Muscle layer of duodenum (tissue), 2 donors: ENCODE measurements around the gene MYBPH.

Experiments used
- H3K27ac ChIP-seq: one replicate; pipeline ENCODE4 v1.7.0; 2013; ENCODE audit warnings: mild to moderate bottlenecking, low read length
- H3K27me3 ChIP-seq: one replicate; pipeline ENCODE4 v1.7.0; 2013; ENCODE audit warnings: low read depth, mild to moderate bottlenecking, control low read depth, low read length
- H3K36me3 ChIP-seq, 2 donors: one replicate each; pipeline ENCODE4 v1.7.0; 2013; ENCODE audit warnings: low read length in 2 of 2, control low read depth in 1 of 2, mild to moderate bottlenecking in 1 of 2; ENCODE audit not compliant: insufficient read depth in 2 of 2, control insufficient read depth in 1 of 2
- H3K4me1 ChIP-seq, 2 donors: one replicate each; pipeline ENCODE4 v1.7.0; 2013; ENCODE audit warnings: low read length in 2 of 2, mild to moderate bottlenecking in 2 of 2, control low read depth in 1 of 2, moderate library complexity in 1 of 2; ENCODE audit not compliant: insufficient read depth in 2 of 2, control insufficient read depth in 1 of 2
- H3K4me3 ChIP-seq, 2 donors: one replicate each; pipeline ENCODE4 v1.7.0; 2013; ENCODE audit warnings: low read length in 2 of 2, low read depth in 1 of 2, mild to moderate bottlenecking in 1 of 2
- H3K9me3 ChIP-seq, 2 donors: one replicate each; pipeline ENCODE4 v1.7.0; 2013; ENCODE audit warnings: low read length in 2 of 2, control low read depth in 1 of 2, mild to moderate bottlenecking in 1 of 2; ENCODE audit not compliant: control insufficient read depth in 1 of 2
- donor health status: healthy.

The MYBPH gene

DNA sequence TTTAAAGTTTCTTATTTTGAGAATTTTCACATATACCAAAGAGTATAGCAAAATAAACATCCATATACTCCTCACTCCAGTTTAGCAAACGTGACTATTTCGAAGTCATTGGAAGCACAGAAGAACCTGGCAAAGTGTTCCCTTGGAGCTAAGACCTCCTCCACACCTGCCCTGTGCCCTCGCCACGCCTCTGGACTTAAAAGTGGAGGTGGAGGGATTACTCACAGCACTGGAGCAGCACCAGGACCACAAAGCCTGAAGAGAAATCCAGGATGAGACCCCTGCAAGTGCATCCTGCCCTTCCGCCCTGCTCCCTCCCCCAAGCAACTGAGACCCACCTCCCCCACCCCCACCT is 10.4 kb upstream of the MYBPH start:
- Histone ChIP-seq H3K27ac (no peak overlapping the region), H3K27me3 (no peaks in the 10 kb centered on the region), H3K9me3 (no peaks in the 10 kb centered on the region), H3K36me3 (no peaks in the 10 kb centered on the region), H3K4me1 (peaks cover 0 to 10% of the 10 kb centered on the region in 2 donors), H3K4me3 (no peak overlapping the region)

DNA sequence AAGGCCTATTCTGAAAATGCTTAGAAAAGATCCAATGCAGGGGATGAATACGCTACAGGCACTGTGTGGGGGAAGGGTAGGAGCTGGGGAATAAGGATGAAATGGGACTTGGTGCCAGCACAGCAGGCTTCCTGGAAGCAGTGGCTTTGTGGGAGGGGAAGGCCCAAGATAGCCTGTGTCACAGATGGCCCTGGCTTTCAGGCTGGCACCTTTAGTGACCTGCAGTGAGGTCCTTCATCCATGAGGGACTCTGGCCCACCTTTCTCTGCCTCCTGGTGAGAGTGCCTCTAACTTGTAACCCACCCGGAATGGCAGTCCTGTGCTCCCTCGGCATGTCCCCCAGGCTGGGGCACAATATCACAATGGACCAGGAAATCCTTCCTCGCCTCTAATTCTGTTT is 10.0 kb upstream of the MYBPH start:
- H3K4me1 ChIP-seq = peaks cover 0 to 10% of the 10 kb centered on the region in 2 donors
- no peak overlapping the region for H3K4me3 ChIP-seq
- H3K36me3 ChIP-seq = no peaks in the 10 kb centered on the region
- no peaks in the 10 kb centered on the region for H3K27me3 ChIP-seq
- H3K9me3 ChIP-seq = no peaks in the 10 kb centered on the region
- H3K27ac ChIP-seq = no peak overlapping the region

GRCh38 chr1:203185061-203185461 is 9.4 kb upstream of the MYBPH start:
- Histone ChIP-seq H3K27me3 (no peaks in the 10 kb centered on the region), H3K4me3 (no peak overlapping the region)

GRCh38 chr1:203184467-203184866 is 8.8 kb upstream of the MYBPH start:
- Histone ChIP-seq H3K4me3 (no peak overlapping the region), H3K36me3 (no peaks in the 10 kb centered on the region), H3K9me3 (no peaks in the 10 kb centered on the region), H3K4me1 (peaks cover 0 to 10% of the 10 kb centered on the region in 2 donors), H3K27me3 (no peaks in the 10 kb centered on the region), H3K27ac (no peak overlapping the region)

More at GRCh38 chr1:203185061-203185461, 9.4 kb upstream of the MYBPH start:
- Histone ChIP-seq H3K9me3 (no peaks in the 10 kb centered on the region), H3K36me3 (no peaks in the 10 kb centered on the region), H3K4me1 (peaks cover 0 to 10% of the 10 kb centered on the region in 2 donors), H3K27ac (no peak overlapping the region)

GRCh38 chr1:203183828-203184227 is 8.2 kb upstream of the MYBPH start:
- no peak overlapping the region for H3K4me3 ChIP-seq
- H3K9me3 ChIP-seq = no peaks in the 10 kb centered on the region
- no peak overlapping the region for H3K27ac ChIP-seq
- no peaks in the 10 kb centered on the region for H3K27me3 ChIP-seq
- H3K36me3 ChIP-seq = no peaks in the 10 kb centered on the region
- peaks cover 0 to 10% of the 10 kb centered on the region in 2 donors for H3K4me1 ChIP-seq

DNA sequence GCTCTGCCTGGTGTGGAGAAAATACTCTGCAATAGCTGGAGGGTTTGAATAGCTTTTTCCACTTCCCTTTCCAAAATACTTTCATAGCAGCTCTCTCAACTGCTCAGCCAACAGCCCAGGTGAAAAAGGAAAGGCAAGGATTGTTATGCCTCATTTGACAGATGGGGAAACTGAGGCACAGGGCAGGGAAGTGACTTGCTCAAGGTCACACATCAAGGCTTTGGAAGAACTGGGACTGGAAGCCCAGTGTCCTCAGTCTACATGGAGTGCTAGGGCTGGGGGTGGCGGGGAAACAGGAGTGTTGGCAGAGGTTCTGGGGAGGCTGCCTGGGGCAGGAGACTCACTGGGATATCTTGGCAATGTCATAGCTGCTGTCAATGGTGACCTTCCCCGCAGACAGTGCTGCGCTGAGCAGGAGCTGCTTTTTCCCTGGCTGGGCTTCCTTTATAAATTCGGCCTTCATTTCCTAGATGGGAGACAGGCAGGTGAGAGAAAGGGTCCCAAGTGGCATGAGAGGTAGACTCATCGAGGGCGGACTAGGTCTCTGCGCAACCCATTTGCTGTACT is 6.8 kb upstream of the MYBPH start:
- Histone ChIP-seq H3K9me3 (no peaks in the 10 kb centered on the region), H3K27me3 (no peaks in the 10 kb centered on the region), H3K27ac (no peak overlapping the region), H3K4me3 (no peak overlapping the region), H3K4me1 (peaks cover 0 to 9% of the 10 kb centered on the region in 2 donors), H3K36me3 (no peaks in the 10 kb centered on the region)

DNA sequence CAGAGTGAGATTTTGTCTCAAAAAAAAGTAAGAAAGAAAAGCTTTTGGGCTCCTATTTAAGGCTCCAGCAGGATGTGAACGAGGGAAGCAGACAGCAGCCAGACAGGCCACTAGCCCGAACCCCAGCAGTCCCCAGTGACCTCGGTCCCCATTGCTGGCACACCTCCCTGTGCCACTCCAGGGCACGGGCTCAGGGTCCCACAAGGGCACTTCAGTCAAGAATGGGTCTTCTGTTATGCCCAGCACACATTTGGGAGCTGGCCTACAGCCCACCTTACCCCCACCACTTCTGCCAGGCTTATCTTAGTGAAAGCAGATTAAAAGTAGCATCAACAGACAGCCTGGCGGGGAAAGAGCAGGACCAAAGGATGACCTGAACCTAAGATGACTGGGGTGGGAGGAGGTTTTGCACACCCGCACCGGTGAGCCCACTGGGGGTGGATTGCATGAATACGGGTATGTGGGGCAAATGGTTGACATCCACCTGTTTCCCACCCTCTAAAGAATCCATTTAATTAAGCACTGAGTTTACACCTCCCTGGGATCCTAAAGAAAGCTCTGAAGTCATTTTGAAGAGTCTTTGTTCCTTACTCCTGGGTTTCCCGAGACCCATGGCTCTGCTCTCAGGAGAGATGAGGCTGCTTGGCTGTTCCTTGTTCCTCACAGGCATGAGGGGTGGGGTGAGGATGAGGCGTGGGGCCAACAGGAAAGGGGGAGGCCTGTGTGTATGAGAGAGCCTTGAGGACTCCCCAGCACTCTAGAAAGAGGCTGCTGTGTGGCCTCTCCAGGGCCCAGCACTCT is 6.2 kb upstream of the MYBPH start:
- Histone ChIP-seq H3K9me3 (no peaks in the 10 kb centered on the region), H3K27ac (no peak overlapping the region), H3K4me1 (peaks cover 0 to 2% of the 10 kb centered on the region in 2 donors), H3K27me3 (no peaks in the 10 kb centered on the region), H3K4me3 (no peak overlapping the region), H3K36me3 (no peaks in the 10 kb centered on the region)

GRCh38 chr1:203180611-203181330 is 5.1 kb upstream of the MYBPH start:
- no peak overlapping the region for H3K4me3 ChIP-seq
- no peaks in the 10 kb centered on the region for H3K9me3 ChIP-seq
- H3K4me1 ChIP-seq = no peaks in the 10 kb centered on the region
- H3K27me3 ChIP-seq = no peaks in the 10 kb centered on the region
- no peaks in the 10 kb centered on the region for H3K36me3 ChIP-seq
- no peak overlapping the region for H3K27ac ChIP-seq

- no peak overlapping the region for H3K4me3 ChIP-seq
- H3K27ac ChIP-seq = no peak overlapping the region
- H3K36me3 ChIP-seq = no peaks in the 10 kb centered on the region
- no peaks in the 10 kb centered on the region for H3K27me3 ChIP-seq
- no peaks in the 10 kb centered on the region for H3K9me3 ChIP-seq
- H3K4me1 ChIP-seq = no peaks in the 10 kb centered on the region
Measured at GRCh38 chr1:203179667-203180005, 4.0 kb upstream of the MYBPH start.

GRCh38 chr1:203178821-203179666 is 3.4 kb upstream of the MYBPH start:
- Histone ChIP-seq H3K27ac (no peak overlapping the region), H3K9me3 (no peaks in the 10 kb centered on the region), H3K27me3 (no peaks in the 10 kb centered on the region), H3K4me3 (no peak overlapping the region), H3K36me3 (no peaks in the 10 kb centered on the region), H3K4me1 (no peaks in the 10 kb centered on the region)

DNA sequence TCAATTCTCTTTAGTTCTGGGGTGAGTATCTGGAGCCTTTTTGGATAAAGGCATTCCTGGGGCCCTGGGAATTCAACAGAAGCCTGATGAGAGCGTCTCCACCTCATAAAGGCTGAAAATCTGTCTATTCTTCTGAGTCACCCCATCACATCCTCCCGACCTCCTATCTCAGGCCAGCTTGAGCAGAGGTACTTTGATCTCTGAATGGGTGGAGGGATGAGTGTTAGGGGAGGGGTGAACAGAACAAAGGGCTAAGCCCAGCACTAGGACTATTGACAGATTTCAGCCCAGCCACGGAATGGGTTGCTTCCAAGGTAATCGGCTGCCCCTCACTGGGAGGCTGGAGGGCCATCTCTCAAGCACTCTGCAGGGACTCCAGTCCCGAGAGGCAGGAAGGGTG is 2.5 kb upstream of the MYBPH start:
- no peak overlapping the region for H3K27ac ChIP-seq
- no peak overlapping the region for H3K4me3 ChIP-seq
- H3K4me1 ChIP-seq = no peaks in the 10 kb centered on the region
- H3K36me3 ChIP-seq = no peaks in the 10 kb centered on the region
- H3K9me3 ChIP-seq = no peaks in the 10 kb centered on the region
- H3K27me3 ChIP-seq = no peaks in the 10 kb centered on the region
